Activated CD4-positive, alpha-beta T cell treated with anti-CD3 and anti-CD28 coated beads for 48 hours (primary cell): ENCODE results near the gene CCNY.
"Not testable (repeated sequence)": the region's sequence is repeated elsewhere in the genome, so short reads cannot be mapped to it uniquely, and the experiment has no call there.

Source experiments
- DNase-seq: peaks from one replicate; pipeline ENCODE4 v3.0.0-alpha.2; 2020

CCNY gene

GRCh38 chr10:35535136-35535535 is 198.8 kb downstream of the CCNY start:
- no peak for DNase-seq

DNA sequence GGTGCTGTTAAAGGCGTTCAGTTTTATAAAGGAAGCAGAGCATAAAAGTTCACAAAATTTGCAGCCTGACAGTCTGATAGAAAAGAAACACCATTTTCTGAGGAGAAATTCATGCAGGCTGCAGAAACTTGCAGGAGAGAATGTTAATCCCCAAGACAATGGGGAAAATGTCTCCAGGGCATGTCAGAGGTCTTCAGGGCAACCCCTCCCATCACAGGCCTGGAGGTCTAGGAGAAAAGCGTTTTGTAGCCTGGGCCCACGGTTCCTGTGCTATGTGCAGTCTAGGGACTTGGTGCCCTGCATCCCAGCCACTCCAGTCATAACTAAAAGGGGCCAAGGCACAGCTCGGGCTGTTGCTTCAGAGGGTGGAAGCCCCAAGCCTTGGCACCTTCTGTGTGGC is 200.5 kb downstream of the CCNY start:
- no peak for DNase-seq

- DNase-seq = not testable (repeated sequence)
Measured at GRCh38 chr10:35537925-35538324, 201.6 kb downstream of the CCNY start.

DNA sequence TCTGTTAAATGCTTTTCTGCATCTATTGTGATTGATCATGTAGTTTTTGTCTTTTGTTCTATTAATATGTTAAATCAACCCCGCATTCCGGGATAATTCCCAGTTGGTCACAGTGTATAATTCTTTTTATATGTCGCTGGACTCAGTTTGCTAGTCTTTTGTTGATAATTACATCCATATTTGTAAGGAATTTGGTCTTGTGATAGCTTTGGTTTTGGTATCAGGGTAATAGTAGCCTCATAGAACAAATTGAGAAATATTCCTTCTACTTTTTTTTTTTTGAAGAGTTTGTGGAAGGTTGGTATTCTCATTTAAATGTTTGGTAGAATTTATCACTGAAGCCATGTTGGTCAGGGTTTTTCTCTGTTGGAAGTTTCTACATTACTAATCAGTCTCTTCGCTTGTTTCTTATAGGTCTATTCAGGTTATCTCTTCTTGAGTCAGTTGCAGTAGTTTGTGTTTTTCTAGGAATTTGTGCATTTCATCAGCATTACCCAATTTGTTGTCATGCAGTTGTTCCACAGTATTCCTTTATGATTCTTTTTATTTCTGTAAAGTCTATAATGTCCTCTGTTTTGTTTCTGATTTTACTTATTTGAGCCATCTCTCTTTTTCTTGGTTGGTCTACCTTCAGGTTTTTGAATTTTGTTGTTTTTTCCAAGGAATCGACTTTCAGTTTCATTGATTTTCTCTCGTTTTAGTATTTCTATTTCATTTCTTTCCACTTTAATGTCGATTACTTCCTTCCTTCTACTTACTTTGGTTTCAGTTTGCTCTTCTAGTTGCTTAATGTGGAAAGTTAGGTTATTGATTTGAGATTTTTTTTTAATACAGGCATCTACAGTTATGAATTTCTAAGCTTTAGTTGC is 204.2 kb downstream of the CCNY start:
- DNase-seq = no peak

DNA sequence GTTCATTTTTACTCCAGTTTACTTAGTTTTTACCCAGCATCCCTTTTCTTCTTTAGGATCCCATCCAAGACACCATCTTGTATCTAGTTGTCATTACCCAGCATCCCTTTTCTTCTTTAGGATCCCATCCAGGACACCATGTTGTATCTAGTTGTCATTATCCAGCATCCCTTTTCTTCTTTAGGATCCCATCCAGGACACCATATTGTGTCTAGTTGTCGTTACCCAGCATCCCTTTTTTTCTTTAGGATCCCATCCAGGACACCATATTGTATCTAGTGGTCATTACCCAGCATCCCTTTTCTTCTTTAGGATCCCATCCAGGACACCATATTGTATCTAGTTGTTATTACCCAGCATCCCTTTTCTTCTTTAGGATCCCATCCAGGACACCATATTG is 205.4 kb downstream of the CCNY start:
- DNase-seq = no peak

GRCh38 chr10:35542303-35542702 is 206.0 kb downstream of the CCNY start:
- DNase-seq = peak; percentile 9

DNA sequence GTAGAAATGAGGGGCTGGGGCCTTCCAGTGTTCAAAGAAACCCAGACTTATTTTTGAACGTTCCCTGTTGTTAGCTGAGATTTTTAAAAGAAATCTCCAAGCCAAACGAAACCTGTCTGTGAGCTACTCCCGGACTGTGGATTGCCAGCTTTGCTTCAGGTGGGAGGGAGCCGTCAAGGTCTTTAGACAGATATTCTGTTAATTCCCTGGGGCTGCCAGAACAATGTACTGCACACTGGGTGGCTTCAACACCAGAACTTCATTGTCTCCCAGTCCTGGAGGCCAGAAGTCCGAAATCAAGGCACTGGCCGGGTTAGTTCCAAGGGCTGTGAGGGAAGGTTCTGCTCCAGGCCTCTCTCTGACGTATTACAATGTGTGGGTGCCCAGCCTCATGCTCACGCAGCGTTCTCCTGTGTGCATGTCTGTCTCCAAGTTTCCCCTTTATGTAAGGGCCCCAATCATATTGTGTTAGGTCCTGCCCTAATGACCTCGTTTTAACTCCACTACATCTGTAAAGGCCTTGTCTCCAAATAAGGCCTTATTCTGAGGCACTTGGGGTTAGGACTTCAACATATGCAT is 208.9 kb downstream of the CCNY start:
- DNase-seq = no peak

GRCh38 chr10:35545878-35546590 is 209.7 kb downstream of the CCNY start:
- DNase-seq = no peak

GRCh38 chr10:35546824-35547225 is 210.5 kb downstream of the CCNY start:
- no peak for DNase-seq

- DNase-seq = no peak
Measured at GRCh38 chr10:35552650-35553342, 216.5 kb downstream of the CCNY start.

- no peak for DNase-seq
Measured at GRCh38 chr10:35554036-35554435, 217.7 kb downstream of the CCNY start.

DNA sequence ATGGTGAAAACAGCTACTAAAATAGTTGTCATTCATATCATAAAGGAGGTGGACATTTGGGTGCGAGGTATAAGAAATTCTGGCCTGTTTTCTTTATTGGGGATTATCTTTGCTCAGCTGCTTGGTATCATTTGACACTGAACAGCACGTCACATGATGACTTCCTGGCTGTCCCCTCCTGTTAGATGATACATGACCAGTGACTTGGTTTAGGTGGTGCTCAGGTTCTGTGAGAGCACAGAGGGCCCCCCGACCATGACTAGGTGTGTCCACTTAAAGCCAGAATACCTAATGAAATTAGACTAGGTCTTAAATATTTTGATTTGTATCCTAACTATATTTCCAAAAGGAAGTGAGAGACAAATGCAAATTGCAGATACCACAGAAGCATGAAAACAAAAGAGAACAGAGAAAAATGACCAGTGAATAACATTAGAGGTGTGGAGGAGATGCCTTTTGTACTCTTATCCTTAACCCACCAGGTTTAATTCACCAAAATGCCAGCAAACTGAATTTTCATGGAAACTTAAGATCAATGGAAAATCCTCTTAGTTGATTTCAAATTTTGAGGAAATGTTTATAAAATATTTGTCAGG is 218.2 kb downstream of the CCNY start:
- DNase-seq = no peak

- no peak for DNase-seq
Measured at GRCh38 chr10:35555962-35556930, 219.9 kb downstream of the CCNY start.

GRCh38 chr10:35558276-35558675 is 222.0 kb downstream of the CCNY start:
- no peak for DNase-seq

DNA sequence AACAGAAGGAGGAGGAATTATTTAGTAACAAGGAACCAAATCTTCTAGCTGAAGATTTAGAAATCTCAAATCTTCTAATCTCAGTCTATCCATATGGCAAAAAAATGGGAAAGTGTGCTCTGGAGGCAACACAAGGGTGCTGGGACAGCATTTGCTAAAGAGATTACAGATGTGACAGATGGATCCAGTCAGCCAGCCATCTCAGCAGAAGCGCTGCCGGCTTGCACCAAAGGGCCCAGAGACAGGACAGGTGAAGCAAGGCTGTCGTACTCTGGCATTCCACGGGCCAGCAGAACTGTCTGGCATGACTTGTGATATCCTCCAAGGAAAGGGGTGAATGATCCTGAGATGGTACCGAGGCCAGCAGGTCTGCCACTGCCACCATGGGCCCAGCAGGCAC is 223.1 kb downstream of the CCNY start:
- no peak for DNase-seq

GRCh38 chr10:35561715-35562114 is 225.4 kb downstream of the CCNY start:
- no peak for DNase-seq

DNA sequence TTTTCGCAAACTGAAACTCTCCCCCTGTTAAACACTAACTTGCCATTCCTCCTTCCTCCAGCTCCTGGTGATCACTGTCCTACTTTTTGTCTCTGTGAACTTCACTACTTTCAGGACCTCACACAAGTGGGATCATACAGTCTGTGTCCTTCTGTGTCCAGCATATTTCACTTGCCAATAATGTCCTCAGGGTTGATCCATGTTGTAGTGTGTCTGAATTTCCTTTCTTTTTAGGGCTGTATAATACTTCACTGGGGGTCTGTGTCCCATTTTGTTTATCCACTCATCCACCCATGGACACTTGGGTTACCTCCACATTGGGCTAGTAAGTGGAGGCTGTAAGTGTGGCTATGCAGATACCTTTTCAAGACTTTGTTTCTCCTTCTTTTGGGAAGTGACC is 226.1 kb downstream of the CCNY start:
- DNase-seq = no peak

- DNase-seq = peak; percentile 65
Measured at GRCh38 chr10:35563261-35563891, 227.1 kb downstream of the CCNY start.

- DNase-seq = no peak
Measured at GRCh38 chr10:35564341-35564968, 228.1 kb downstream of the CCNY start.

DNA sequence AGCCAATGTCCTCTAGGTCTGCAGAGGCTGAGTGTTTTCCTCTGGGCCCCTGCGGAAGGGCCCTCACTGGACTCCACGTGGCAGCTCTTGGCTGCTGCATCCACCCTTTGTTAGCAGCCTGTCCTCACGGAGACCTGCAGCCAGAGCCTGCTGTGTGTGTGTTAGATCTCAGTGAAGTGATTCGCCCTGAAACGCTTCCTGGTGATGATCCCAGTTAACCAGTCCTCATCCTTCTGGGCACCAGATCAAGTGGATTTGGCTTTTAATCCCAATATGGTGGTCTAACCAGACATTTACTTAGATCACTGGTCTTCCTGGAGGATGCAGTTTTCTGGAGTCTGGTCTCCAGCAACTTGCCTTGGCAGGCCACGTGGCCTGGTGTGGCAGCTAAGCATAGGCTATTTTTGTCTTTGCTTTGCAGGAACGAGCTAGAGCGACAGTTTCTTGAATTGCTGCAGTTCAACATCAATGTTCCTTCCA is 229.3 kb downstream of the CCNY start:
- DNase-seq = no peak

- DNase-seq = no peak
Measured at GRCh38 chr10:35567951-35568350, 231.6 kb downstream of the CCNY start.
